Neural crest cell (in vitro differentiated cells): ENCODE data around the gene TMEM131L. TPM values are rescaled to one million over a fixed set of nuclear protein-coding genes. Genes with fewer than 3 reads are reported as not detected.
A peak's percentile ranks its signal among the peaks of the same experiment; 100 is the strongest.

Experiments
- DNase-seq: peaks from one replicate; pipeline ENCODE4 v3.0.0; 2021; ENCODE audit warnings: low read depth, mixed read lengths, low spot score
- H3K27ac Mint-ChIP-seq: one replicate; pipeline ENCODE4 v1.8.0; 2021; ENCODE audit warnings: mild to moderate bottlenecking, mixed read lengths; ENCODE audit not compliant: unreplicated experiment
- H3K27me3 Mint-ChIP-seq: 2 replicates; pipeline ENCODE4 v1.8.0; 2021; ENCODE audit warnings: low read depth, mild to moderate bottlenecking, mixed read lengths
- H3K36me3 Mint-ChIP-seq: 2 replicates; pipeline ENCODE4 v1.8.0; 2021; ENCODE audit warnings: low read depth, mild to moderate bottlenecking, mixed read lengths
- H3K4me1 Mint-ChIP-seq: 2 replicates; pipeline ENCODE4 v1.8.0; 2021; ENCODE audit warnings: mixed read lengths
- H3K4me3 Mint-ChIP-seq: one replicate; pipeline ENCODE4 v1.8.0; 2021; ENCODE audit warnings: mild to moderate bottlenecking, mixed read lengths
- H3K9me3 Mint-ChIP-seq: 2 replicates; pipeline ENCODE4 v1.8.0; 2021; ENCODE audit warnings: mixed read lengths
- total RNA-seq: library from RNA; stranded (reverse); gene quantifications from 2 replicates; pipeline ENCODE4 v1.2.1, GENCODE V29; 2021
- TF ChIP-seq, protein P1 (sequence below): fragments of 200-600 bp; sonication (generic); conservative IDR thresholded peaks from 2 replicates; pipeline ENCODE4 v1.5.0; 2021; ENCODE audit warnings: antibody characterized with exemption, mild to moderate bottlenecking

The TMEM131L gene
- total RNA-seq, 1 donor from 2014 or later, result 36.1 TPM

- TF ChIP-seq, protein P1, sequence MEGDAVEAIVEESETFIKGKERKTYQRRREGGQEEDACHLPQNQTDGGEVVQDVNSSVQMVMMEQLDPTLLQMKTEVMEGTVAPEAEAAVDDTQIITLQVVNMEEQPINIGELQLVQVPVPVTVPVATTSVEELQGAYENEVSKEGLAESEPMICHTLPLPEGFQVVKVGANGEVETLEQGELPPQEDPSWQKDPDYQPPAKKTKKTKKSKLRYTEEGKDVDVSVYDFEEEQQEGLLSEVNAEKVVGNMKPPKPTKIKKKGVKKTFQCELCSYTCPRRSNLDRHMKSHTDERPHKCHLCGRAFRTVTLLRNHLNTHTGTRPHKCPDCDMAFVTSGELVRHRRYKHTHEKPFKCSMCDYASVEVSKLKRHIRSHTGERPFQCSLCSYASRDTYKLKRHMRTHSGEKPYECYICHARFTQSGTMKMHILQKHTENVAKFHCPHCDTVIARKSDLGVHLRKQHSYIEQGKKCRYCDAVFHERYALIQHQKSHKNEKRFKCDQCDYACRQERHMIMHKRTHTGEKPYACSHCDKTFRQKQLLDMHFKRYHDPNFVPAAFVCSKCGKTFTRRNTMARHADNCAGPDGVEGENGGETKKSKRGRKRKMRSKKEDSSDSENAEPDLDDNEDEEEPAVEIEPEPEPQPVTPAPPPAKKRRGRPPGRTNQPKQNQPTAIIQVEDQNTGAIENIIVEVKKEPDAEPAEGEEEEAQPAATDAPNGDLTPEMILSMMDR, result no peak
- H3K36me3 Mint-ChIP-seq, result peaks cover 52% of the 10 kb centered on the region
- no peak for DNase-seq
- peak overlapping the region; percentile 4 for H3K27ac Mint-ChIP-seq
- peaks cover 2% of the 10 kb centered on the region for H3K9me3 Mint-ChIP-seq
- no peaks in the 10 kb centered on the region for H3K27me3 Mint-ChIP-seq
- H3K4me3 Mint-ChIP-seq, result no peak overlapping the region
- peaks cover 21% of the 10 kb centered on the region for H3K4me1 Mint-ChIP-seq
These were observed 163.6 kb downstream of the TMEM131L start for GRCh38 chr4:153629776-153630175.

DNA sequence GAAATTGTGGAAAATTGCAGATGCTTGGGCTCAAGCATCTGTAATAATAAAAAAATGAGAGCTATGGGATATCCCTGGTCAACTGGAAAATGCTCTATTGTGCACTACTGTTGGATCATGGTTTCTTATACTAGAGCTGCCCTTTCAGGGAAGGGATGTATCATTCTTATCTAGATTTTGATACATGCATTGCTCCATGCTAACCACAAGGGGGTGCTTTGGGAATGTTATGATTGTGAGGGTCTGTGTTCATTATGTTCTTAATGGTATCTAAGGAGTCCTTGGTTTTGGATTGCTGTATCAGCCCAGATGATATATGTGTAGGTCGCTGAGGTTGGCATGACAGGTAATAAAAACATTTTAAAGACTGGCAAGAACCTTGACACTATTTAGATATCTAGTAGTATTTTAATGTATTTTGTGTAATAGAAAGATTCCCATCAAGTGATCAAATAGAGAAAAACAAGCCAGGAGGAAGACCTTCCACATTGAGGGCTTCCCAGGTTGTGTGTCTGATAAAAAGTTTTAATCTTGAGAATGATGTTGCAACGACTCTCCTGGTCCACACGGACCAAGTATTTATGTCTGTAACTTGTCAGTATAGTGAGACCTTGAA, 168.7 kb downstream of the TMEM131L start:
- TF ChIP-seq, protein P1, result peak; percentile 67
- Mint-ChIP-seq H3K36me3 (peaks cover 46% of the 10 kb centered on the region), H3K9me3 (peaks cover 3% of the 10 kb centered on the region), H3K4me1 (peaks cover 15% of the 10 kb centered on the region), H3K4me3 (no peak overlapping the region), H3K27ac (no peak overlapping the region), H3K27me3 (no peaks in the 10 kb centered on the region)
- no peak for DNase-seq

GRCh38 chr4:153635846-153636245, 169.7 kb downstream of the TMEM131L start:
- H3K27me3 Mint-ChIP-seq, result no peaks in the 10 kb centered on the region

GRCh38 chr4:153637201-153637600, 171.0 kb downstream of the TMEM131L start:
- H3K27me3 Mint-ChIP-seq, result no peaks in the 10 kb centered on the region
- peaks cover 33% of the 10 kb centered on the region for H3K36me3 Mint-ChIP-seq
- peaks cover 3% of the 10 kb centered on the region for H3K9me3 Mint-ChIP-seq
- H3K4me3 Mint-ChIP-seq, result no peak overlapping the region
- no peak for DNase-seq
- H3K4me1 Mint-ChIP-seq, result peaks cover 12% of the 10 kb centered on the region
- H3K27ac Mint-ChIP-seq, result no peak overlapping the region
- TF ChIP-seq, protein P1, result no peak

More at GRCh38 chr4:153635846-153636245, 169.7 kb downstream of the TMEM131L start:
- no peak for DNase-seq
- Mint-ChIP-seq H3K27ac (no peak overlapping the region), H3K4me1 (peaks cover 12% of the 10 kb centered on the region), H3K4me3 (no peak overlapping the region), H3K9me3 (peaks cover 3% of the 10 kb centered on the region), H3K36me3 (peaks cover 38% of the 10 kb centered on the region)
- TF ChIP-seq, protein P1, result no peak

DNA sequence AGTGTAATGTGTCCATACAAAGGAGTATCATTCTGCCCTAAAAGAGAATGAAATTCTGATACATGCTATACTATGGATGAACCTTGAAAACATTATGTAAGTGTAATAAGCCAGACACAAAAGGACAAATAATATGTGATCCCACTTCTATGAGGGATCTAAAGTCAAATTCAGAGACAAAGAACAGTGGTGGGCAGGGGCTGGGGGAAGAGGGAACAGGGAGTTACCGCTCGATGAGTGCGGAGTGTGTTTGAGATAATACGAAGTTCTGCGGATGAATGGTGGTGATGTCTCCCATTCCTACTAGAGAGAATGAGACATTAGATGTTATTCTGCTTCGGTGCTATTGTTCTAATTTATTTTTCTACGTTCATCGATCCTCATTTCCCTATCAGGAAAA, 171.9 kb downstream of the TMEM131L start:
- peaks cover 3% of the 10 kb centered on the region for H3K9me3 Mint-ChIP-seq
- peaks cover 27% of the 10 kb centered on the region for H3K36me3 Mint-ChIP-seq
- H3K4me1 Mint-ChIP-seq, result peaks cover 12% of the 10 kb centered on the region
- no peaks in the 10 kb centered on the region for H3K27me3 Mint-ChIP-seq
- H3K27ac Mint-ChIP-seq, result peak overlapping the region; percentile 54
- DNase-seq, result no peak
- no peak overlapping the region for H3K4me3 Mint-ChIP-seq
- TF ChIP-seq, protein P1, result no peak
